ENCODE results near the gene PZP. TPM values are rescaled to one million over a fixed set of nuclear protein-coding genes. Genes with fewer than 3 reads are reported as not detected.
"Not testable (repeated sequence)": the region's sequence is repeated elsewhere in the genome, so short reads cannot be mapped to it uniquely, and the experiment has no call there.

Gene PZP
- total RNA-seq, 1 experiment from 2014 or later: not detected

GRCh38 chr12:9223830-9224229, 15.6 kb upstream of the PZP start:
- H3K9me3 ChIP-seq (replicated peaks): no peaks in the 10 kb centered on the region
- no peaks in the 10 kb centered on the region for H3K36me3 ChIP-seq
- H3K27me3 ChIP-seq: no peaks in the 10 kb centered on the region
- H3K4me1 ChIP-seq: no peaks in the 10 kb centered on the region
- H3K4me3 ChIP-seq: no peak overlapping the region
- DNase-seq: no peak
- no peak overlapping the region for H3K27ac ChIP-seq

DNA sequence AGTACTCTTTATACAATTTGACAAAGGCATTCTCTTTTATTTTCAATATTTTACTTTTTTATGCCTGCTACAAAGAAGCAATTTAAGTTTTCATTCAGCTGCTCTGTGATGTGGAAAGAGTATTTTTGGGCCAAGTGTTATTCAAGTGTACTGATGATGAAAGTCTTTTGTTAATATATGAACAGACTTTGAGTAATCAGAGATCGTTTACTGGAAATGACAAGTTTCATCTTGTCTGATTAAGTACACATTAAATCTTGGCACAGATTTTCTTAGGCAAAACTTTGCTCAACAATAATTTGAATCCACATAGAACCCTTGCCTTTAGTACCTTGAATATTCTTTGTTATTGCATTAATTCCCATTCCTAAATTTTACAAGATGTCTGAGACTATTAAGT, 13.3 kb upstream of the PZP start:
- DNase-seq: no peak
- H3K36me3 ChIP-seq: no peaks in the 10 kb centered on the region
- H3K4me3 ChIP-seq: no peak overlapping the region
- H3K27ac ChIP-seq: no peak overlapping the region
- H3K27me3 ChIP-seq: no peaks in the 10 kb centered on the region
- H3K4me1 ChIP-seq: no peaks in the 10 kb centered on the region
- H3K9me3 ChIP-seq (replicated peaks): no peaks in the 10 kb centered on the region

DNA sequence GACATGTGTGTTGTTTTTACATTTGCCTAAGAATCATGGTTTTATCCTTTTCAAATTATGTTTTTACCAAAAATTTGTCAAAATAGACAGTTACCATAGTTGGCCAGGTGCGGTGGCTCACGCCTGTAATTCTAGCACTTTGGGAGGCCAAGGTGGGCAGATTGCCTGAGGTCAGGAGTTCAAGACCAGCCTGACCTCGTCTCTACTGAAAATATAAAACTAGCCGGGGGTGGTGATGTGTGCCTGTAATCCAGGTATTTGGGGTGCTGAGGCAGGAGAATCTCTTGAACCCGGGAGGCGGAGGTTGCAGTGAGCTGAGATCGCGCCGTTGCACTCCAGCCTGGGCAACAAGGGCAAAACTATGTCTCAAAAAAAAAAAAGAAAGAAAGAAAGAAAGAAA, 12.8 kb upstream of the PZP start:
- H3K27me3 ChIP-seq; H3K9me3 ChIP-seq (replicated peaks); DNase-seq; H3K4me1 ChIP-seq; H3K36me3 ChIP-seq; H3K27ac ChIP-seq; H3K4me3 ChIP-seq: not testable (repeated sequence)

GRCh38 chr12:9214534-9214933, 6.3 kb upstream of the PZP start:
- no peak overlapping the region for H3K4me3 ChIP-seq
- no peak for DNase-seq
- H3K27me3 ChIP-seq: no peaks in the 10 kb centered on the region
- H3K36me3 ChIP-seq: no peaks in the 10 kb centered on the region
- H3K9me3 ChIP-seq (replicated peaks): no peaks in the 10 kb centered on the region
- no peaks in the 10 kb centered on the region for H3K4me1 ChIP-seq
- no peak overlapping the region for H3K27ac ChIP-seq

GRCh38 chr12:9211687-9212086, 3.5 kb upstream of the PZP start:
- Histone ChIP-seq H3K4me3 (no peak overlapping the region), H3K4me1 (no peaks in the 10 kb centered on the region), H3K36me3 (no peaks in the 10 kb centered on the region), H3K27ac (no peak overlapping the region), H3K27me3 (no peaks in the 10 kb centered on the region), H3K9me3 (replicated peaks) (no peaks in the 10 kb centered on the region)
- no peak for DNase-seq

DNA sequence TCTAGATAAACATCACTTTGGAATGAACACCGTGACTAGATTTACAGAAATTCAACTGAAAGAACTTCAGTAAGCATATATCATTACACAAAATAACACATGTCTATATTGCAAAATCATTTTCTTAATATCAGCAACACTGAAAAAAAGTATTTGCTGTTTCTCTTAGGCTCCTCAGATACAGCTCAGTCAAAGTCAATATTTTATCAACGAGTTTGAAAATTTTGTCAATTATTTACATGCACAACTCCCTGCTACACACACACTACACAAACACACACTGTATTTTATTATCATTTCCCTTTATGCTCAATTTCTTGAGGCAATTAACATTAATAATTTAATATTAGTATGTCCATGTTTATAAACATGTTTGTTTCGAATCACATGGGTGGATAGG, 3.8 kb downstream of the PZP start:
- H3K27me3 ChIP-seq: no peaks in the 10 kb centered on the region
- H3K4me1 ChIP-seq: no peaks in the 10 kb centered on the region
- H3K4me3 ChIP-seq: no peak overlapping the region
- no peaks in the 10 kb centered on the region for H3K36me3 ChIP-seq
- DNase-seq: no peak
- no peak overlapping the region for H3K27ac ChIP-seq
- H3K9me3 ChIP-seq (replicated peaks): no peaks in the 10 kb centered on the region

DNA sequence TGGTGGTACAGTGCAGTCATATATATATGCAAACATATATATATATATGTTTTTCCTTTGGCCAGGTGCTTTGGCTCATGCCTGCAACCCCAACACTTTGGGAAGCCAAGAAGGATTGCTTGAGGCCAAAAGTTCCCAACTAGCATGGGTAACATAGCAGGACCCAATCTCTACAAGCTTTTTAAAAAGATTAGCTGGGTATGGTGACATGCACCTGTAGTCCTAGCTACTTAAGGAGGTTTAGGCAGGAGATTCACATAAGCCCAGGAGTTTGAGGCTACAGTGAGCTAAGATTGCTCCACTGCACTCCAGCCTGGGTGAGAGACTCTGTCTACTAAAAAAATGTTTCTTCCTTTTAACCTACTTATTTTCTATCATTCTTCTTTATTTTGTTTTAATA, 10.2 kb downstream of the PZP start:
- no peak for DNase-seq
- no peaks in the 10 kb centered on the region for H3K36me3 ChIP-seq
- H3K27me3 ChIP-seq: no peaks in the 10 kb centered on the region
- H3K27ac ChIP-seq: no peak overlapping the region
- H3K4me3 ChIP-seq: no peak overlapping the region
- no peaks in the 10 kb centered on the region for H3K9me3 ChIP-seq (replicated peaks)
- H3K4me1 ChIP-seq: no peaks in the 10 kb centered on the region

- no peak for DNase-seq
- Histone ChIP-seq H3K27me3 (no peaks in the 10 kb centered on the region), H3K36me3 (no peaks in the 10 kb centered on the region)
Observed at GRCh38 chr12:9184276-9184675, 23.9 kb downstream of the PZP start.

DNA sequence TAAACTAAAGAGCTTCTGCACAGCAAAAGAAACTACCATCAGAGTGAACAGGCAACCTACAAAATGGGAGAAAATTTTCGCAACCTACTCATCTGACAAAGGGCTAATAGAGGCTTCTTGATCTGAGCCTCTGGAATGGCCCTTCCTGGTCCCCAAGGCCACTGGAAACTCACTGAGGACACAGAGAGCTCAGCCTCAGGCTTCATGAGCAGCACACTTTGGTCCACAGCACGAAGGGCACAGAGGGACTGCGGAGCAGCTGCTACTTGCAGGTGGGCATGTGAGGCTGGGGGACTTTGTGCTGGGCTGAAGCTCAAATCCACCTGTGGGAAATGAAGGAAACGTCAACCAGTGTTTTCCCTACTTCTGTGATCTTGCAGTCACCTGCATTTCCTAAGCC, 27.4 kb downstream of the PZP start:
- no peaks in the 10 kb centered on the region for H3K4me1 ChIP-seq
- no peaks in the 10 kb centered on the region for H3K27me3 ChIP-seq
- DNase-seq: no peak
- H3K4me3 ChIP-seq: no peak overlapping the region
- H3K9me3 ChIP-seq (replicated peaks): no peaks in the 10 kb centered on the region
- no peaks in the 10 kb centered on the region for H3K36me3 ChIP-seq
- H3K27ac ChIP-seq: no peak overlapping the region

More at GRCh38 chr12:9184276-9184675, 23.9 kb downstream of the PZP start:
- Histone ChIP-seq H3K4me1 (no peaks in the 10 kb centered on the region), H3K27ac (no peak overlapping the region), H3K9me3 (replicated peaks) (no peaks in the 10 kb centered on the region), H3K4me3 (no peak overlapping the region)

- no peaks in the 10 kb centered on the region for H3K9me3 ChIP-seq (replicated peaks)
- DNase-seq: no peak
- no peaks in the 10 kb centered on the region for H3K4me1 ChIP-seq
- H3K27ac ChIP-seq: no peak overlapping the region
- no peak overlapping the region for H3K4me3 ChIP-seq
- no peaks in the 10 kb centered on the region for H3K27me3 ChIP-seq
- no peaks in the 10 kb centered on the region for H3K36me3 ChIP-seq
Observed at GRCh38 chr12:9179781-9180180, 28.4 kb downstream of the PZP start.

DNA sequence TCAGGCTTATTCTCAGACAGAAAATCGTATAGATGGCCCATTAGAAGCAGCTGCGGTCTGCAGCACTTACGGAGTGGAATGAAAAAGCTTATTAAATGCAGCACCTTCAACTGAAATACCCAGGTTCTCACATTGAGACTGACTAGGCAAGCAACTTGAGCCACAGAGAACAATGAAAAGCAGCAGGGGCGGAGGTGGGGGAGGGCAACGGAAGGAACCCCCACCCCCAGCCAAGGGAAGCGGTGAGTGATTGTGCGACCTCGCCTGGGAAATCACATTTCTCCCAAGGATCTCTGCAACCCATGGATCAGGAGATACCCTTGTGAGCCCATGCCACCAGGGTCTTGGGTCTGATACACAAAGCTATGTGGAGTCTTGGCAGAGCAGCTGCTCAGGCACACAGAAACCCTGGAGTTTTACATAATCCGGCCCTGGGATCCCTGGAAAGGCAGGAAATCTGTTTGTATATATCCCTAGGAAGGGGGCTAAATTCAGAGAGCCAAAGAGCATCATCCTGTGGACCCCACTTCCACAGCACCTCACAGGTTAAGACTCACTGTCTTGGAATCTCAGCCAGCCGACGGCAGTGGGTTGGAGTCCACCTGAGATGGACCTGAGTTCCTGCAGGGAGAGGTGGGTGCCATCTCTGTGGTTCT, 38.1 kb downstream of the PZP start:
- H3K27ac ChIP-seq: no peak overlapping the region

DNA sequence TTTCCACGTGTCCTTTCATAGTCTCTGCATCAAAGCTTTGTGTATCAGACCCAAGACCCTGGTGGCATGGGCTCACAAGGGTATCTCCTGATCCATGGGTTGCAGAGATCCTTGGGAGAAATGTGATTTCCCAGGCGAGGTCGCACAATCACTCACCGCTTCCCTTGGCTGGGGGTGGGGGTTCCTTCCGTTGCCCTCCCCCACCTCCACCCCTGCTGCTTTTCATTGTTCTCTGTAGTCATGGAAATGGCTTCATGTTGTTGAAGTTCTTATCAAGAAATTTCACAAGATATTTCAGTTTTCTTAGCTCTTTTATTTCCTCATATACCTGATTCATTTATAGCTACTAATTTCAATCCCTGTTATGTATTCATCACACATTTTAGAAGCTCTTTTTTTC, 40.9 kb downstream of the PZP start:
- not testable (repeated sequence) for H3K9me3 ChIP-seq (replicated peaks); DNase-seq; H3K27ac ChIP-seq; H3K27me3 ChIP-seq; H3K4me1 ChIP-seq; H3K36me3 ChIP-seq; H3K4me3 ChIP-seq

More for the DNA sequence above, 38.1 kb downstream of the PZP start:
- Histone ChIP-seq H3K4me3 (no peak overlapping the region), H3K9me3 (replicated peaks) (no peaks in the 10 kb centered on the region), H3K4me1 (no peaks in the 10 kb centered on the region), H3K27me3 (0 out of 2 replicates have a peak, but pooled peaks cover 5% of the 10 kb centered on the region), H3K36me3 (no peaks in the 10 kb centered on the region)
- no peak for DNase-seq

DNA sequence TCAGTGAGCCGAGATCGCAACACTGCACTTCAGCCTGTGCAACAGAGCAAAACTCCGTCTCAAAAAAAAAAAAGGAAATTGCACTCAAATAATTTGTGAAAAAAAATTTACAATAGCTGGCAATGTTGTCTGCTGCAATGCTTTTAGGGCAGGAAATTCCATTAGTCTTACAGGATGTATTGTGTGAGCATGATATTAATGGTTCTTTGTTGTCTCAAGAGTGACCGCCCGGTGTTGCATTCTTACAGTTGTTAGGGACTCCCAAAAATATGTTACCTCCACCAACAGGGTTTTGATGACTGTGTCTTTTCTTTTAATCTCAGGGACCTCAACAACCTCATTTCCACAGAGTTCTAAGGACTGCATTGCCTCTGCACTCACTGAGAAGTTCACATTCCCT, 44.8 kb downstream of the PZP start:
- DNase-seq: no peak
- Histone ChIP-seq H3K27ac (no peak overlapping the region), H3K36me3 (no peaks in the 10 kb centered on the region), H3K27me3 (0 out of 2 replicates have a peak, but pooled peaks cover 5% of the 10 kb centered on the region), H3K9me3 (replicated peaks) (no peaks in the 10 kb centered on the region), H3K4me1 (no peaks in the 10 kb centered on the region), H3K4me3 (no peak overlapping the region)

- Histone ChIP-seq H3K4me1 (no peaks in the 10 kb centered on the region), H3K9me3 (replicated peaks) (no peaks in the 10 kb centered on the region), H3K36me3 (no peaks in the 10 kb centered on the region), H3K27ac (no peak overlapping the region), H3K4me3 (no peak overlapping the region), H3K27me3 (no peaks in the 10 kb centered on the region)
- no peak for DNase-seq
Observed at GRCh38 chr12:9156119-9156518, 52.1 kb downstream of the PZP start.

DNA sequence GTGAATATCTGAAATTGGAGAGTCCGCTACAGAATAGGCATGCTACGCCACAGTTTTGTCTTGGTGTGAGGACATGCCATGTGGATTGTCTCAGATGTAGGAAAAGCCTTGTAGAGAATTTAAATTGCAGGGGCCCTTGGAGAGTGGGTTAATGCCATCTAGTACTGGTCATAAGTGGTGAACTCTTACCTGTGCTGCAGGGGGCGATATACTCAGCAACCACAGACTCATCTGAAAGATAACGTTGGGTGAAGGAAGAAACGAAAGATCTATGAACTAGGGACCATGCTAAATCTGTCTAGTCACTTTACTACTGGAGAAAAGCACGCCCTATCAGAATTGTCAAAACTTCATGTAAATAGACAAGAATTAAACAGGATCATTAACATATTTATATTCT, 58.8 kb downstream of the PZP start:
- Histone ChIP-seq H3K27ac (no peak overlapping the region), H3K27me3 (no peaks in the 10 kb centered on the region), H3K4me1 (no peaks in the 10 kb centered on the region), H3K36me3 (no peaks in the 10 kb centered on the region), H3K4me3 (no peak overlapping the region), H3K9me3 (replicated peaks) (no peaks in the 10 kb centered on the region)
- DNase-seq: no peak

DNA sequence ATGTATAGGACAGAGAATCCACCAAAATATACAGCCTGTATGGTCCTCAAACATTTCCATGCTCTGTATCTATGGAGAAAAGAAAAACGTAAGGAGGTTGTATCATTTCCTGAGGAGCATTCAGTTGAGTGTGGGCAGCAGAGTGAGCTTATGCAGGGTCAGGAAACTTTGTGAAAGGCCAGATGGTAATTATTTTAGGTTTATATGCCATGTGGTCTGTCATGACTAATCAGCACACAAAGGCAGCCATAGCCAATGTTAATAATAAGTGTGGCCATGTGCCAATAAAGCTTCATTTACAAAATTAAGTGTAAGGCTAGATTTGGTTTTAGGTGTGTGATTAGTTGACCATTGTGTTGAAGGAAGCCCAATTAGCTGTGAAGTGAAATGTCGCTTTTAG, 59.3 kb downstream of the PZP start:
- H3K27ac ChIP-seq: no peak overlapping the region
- H3K36me3 ChIP-seq: no peaks in the 10 kb centered on the region
- no peak for DNase-seq
- no peaks in the 10 kb centered on the region for H3K9me3 ChIP-seq (replicated peaks)
- H3K4me1 ChIP-seq: no peaks in the 10 kb centered on the region
- no peak overlapping the region for H3K4me3 ChIP-seq
- H3K27me3 ChIP-seq: no peaks in the 10 kb centered on the region

Data from SJCRH30 (cell line).